ENCODE data around the gene CCNY.
"Not testable (repeated sequence)": the region's sequence is repeated elsewhere in the genome, so short reads cannot be mapped to it uniquely, and the experiment has no call there.

The CCNY gene

DNA sequence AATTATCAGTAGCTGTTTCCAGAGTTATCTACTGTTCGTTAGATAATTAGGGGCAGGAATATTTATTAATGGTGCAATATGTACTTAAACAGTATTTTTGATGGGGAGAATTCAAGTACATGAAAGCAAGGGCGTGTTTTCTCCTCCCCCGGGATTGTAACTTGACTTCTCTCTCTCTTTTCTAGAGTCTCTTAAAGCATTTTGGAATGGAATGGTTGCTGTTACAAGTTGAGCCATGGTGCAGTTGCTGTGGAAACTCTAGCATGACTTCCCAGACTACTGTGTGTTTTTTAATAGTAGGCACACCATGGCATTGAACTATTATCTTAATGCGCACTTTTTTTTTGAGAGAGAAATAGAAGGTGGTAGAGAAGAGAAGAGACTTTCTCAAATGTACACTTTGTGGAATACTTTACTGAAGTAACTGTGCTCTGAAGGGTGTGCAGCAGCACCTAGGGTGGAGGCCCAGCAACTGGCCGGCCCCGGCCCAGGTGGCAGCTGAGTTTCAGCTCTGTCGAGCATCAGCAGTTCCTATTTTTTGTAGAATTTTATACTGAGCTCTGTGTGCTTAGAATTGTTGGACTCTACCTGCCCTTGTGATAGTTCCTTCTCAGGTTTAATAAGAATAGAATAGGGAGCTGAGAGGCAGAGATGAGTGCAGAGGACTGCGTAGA is 64.4 kb downstream of the CCNY start:
- DNase-seq, result no peak

DNA sequence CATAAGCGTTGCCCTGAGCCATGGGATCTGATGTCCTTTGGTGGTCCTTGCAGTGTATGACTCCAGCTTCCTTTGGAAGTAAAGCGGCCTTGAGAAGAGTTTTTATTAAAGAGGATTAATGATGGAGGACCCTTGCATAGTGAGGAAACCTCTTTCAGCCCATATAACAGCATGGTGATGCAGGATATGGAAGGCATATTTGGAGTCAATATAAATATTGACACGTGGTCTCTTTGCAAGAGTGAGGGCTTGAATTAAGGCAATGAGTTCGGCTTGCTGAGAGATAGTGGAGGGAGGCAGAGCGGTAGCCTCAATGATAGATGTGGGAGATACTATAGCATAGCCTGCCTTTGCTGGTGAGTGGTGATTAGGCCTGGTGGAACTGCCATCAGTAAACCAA is 67.2 kb downstream of the CCNY start:
- not testable (repeated sequence) for DNase-seq

DNA sequence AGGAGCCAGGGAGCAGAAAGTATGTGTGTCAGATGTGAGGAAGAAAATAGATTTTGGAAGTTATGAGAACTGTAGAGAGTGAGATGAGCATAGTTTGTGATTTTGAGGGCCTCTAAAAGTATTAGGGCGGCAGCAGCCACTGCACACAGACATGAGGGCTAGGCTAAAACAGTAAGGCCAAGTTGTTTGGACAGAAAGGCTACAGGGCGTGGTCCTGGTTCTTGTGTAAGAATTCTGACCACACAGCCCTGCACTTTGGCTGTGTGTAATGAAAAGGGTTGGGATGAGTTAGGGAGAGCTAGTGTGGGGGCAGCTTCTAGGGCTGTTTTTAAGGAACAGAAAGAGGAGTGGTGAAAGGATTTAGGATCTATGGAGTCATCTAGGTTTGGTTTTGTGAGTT is 67.8 kb downstream of the CCNY start:
- DNase-seq, result not testable (repeated sequence)

DNA sequence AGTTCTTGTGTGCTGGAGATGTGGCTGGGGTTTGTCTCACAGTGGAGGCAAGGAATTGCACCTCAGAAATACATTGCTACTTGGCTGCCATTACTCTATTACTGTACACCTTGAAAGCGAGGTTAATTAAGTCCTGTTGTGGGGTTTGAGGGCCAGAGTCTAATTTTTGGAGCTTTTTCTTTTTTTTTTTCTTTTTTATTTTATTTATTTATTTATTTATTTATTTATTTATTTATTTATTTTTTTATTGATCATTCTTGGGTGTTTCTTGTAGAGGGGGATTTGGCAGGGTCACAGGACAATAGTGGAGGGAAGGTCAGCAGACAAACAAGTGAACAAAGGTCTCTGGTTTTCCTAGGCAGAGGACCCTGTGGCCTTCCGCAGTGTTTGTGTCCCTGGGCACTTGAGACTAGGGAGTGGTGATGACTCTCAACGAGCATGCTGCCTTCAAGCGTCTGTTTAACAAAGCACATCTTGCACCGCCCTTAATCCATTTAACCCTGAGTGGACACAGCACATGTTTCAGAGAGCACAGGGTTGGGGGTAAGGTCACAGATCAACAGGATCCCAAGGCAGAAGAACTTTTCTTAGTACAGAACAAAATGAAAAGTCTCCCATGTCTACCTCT is 69.8 kb downstream of the CCNY start:
- not testable (repeated sequence) for DNase-seq

DNA sequence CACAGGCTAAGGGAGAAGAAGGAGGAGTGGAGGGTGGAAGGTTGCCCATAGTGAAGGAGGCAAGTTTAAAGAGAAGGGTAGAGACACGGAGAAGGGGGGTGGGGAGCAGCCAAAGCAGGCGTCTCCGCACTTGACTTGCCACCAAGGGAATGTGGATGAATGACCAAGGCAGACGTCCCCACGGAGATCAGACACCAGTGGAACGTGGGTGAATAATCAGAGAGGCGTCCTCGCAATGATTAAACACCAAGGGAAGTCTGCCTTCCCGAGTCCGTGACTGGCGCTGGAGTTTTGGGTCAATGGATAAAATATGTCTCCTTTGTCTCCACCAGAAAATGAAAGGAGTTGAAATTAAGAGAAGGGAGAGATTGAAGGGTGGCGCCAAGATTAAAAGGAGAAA is 71.4 kb downstream of the CCNY start:
- not testable (repeated sequence) for DNase-seq

DNA sequence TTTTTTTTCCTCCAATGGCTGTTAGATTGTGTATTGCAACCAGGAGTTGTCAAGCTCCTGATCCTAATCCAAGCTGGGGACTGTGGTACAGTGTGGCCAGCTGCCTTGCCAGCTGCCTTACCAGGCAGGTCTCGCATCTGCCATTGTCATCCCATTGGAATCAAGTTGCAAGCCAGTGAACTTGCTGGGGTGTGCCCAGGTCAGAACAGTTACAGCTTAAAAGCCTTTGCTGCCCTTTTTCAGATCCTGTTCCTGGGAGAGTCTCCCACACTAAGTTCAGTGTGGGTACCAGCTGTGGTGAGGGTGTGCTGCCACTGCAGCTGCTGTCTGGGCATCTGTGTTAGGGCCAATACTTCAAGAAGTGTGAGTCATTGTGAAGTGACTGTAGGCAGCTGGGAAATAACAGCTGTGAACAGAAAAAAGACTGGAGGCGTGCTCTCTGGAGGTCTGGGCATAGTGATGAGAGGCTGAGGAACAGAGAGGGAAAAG is 72.8 kb downstream of the CCNY start:
- peak in 31 of 56 donors; percentile 8 to 69 (median 36) for DNase-seq

DNA sequence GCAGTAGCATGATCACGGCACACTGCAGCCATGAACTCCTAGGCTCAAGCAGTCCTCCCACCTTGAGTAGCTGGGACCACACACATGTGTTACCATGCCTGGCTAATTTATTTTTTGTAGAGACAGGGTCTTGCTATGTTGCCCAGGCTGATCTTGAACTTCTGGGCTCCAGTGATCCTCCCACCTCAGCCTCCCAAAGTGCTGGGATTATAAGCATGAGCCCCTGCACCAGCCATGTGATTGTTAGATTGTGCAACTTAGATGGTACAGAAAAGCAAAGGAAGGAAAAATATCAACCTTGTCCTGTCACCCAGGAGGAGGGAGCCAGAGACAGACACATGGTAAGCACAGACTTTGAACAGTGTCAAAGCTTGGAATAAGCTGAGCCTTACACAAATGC is 73.5 kb downstream of the CCNY start:
- no peak for DNase-seq

DNA sequence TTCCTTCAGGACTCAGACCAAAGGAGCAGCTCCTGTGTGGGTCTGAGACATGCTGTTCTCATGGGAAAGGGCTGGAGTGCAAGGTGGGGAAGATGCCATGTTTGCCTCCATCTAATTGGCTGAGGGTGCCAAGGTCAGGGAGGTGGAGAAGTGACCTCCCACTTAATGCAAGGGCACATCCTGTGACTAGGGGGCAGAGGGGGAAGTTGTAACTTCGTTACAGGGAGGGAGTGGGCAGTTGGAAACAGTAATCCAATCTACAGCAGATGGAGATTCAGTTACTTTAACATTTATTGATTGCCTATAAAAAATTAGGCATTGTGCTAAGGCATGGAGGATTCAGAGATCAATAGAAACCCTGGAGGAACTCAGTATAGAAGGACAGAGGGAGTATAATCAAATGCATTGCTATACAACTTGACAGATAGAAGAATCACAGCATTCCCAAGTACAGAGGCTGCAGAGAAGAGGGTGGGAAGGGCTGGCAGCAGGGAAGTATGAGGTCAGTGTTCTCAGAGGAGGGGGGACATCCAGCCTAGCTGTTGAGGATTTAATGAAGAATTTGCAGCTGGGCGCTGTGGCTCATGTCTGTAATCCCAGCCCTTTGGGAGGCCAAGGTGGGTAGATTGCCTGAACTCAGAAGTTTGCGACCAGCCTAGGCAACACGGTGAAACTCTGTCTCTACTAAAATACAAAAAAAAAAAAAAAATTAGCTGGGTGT is 75.9 kb downstream of the CCNY start:
- no peak for DNase-seq

DNA sequence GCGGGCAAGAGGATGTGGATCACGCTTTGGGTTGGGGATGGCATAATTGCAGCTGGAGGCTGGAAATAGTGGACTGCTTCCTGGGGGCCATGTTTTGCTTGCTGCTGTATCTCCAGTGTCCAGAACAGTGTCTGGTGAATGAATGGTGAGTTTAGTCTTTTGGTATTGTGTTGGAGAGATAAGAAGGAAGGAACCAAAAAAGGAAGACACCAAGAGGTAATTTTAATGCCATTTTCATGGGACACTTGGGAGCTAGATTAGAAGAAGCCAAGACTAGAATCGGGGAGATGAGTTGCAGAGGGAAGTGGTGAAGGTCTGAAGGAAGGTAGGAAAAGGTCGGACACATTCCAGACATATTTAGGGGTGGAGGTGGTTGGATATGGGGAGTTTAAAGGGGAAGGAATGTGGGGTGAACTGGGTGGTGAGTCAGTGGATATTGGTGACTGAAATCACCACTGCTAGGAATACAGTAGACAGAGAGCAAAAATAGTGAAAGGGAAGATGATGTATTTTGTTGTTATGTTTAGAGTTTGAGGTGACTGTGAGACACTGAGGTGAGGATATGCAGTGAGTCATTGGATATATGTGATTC is 76.7 kb downstream of the CCNY start:
- no peak for DNase-seq

DNA sequence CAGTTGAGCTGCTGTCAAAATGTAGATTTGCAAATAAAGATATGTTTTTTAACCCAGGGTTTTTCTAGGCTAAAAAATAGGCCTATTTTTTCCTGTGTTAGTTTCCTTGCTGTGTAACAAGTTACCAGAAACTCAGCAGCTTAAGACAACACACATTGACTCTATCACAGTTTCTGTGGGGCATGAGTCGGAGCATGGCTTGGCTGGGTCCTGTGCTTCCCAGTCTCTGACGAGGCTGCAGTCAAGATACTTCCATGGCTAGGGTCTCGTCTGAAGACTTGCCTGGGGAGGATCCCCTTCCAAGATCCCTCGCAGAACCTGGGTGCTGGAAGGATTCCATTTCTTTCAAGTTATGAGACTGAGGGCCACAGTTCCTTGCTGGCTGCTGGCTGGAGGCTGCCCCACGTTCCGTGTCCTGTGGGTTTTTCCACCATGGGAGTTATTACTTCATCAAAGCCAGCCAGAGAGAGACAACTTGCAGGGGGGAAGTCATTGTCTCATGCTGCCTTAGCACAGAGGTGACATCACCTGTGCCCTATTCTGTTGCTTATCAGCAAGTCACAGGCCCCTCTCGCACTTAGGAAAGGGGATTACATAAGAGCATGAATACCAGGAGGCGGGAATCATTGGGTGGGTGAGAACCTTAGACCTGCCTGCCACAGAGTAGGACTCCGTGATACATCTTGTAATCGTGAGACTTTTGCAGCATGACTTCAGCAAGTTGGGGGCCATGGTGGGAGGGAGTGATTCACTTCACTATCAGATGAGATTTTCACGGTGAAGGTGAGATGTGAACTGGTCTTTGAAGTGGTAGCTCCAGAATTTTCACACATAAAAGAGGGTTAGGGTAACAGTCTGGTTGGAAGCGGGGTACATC is 77.9 kb downstream of the CCNY start:
- DNase-seq, result no peak

DNA sequence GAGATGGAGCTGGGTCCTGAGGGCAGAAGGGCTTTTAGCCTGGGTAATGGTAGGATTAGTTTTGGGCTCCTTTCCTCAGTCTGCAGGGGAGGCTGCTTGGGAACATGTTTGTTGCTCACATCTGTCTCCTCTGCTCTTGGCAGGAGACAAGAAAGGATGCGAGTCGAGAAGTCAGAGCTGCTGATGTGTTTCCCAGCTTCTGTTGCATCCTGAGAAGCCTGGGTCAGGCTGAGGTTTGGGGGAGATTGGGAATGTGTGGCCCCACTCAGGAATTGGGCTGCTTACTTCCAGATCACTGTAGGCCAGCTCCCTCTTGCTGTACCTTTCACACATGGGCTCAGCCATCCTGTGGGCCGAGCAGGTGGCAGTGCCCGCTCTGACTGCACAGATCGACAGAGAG is 79.2 kb downstream of the CCNY start:
- no peak for DNase-seq

DNA sequence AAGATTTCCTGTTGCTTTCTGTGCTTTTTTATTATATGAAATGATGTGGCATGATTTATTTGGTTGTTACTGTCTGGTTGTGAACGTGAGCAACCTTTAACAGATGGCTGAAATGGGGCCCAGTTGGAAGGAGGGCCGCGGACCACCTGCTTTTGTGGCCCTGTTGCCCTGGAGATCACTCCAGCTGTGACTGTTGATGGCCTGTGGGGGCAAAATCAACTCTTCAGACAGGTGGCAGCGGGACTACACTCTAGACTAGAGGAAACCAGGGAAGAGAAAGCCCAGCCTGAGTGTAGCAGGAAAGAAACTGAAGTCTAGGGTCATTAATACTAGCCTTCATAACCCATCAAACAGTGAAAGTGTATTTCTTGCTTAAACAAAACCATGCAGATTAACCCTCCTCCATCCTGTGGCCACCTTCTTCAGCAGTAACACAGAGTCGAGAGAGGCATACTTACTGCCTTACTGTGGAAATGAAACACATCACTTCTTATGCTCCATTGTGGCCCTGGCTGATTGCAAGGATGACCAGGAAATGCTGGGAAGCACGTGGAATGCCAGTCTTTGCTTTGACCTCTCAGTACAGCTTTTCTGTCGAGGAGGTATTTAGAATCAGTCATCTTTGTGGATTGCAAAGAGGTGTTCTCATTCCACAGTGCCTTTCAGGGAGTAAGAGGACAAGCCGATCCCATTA is 80.5 kb downstream of the CCNY start:
- no peak for DNase-seq

DNA sequence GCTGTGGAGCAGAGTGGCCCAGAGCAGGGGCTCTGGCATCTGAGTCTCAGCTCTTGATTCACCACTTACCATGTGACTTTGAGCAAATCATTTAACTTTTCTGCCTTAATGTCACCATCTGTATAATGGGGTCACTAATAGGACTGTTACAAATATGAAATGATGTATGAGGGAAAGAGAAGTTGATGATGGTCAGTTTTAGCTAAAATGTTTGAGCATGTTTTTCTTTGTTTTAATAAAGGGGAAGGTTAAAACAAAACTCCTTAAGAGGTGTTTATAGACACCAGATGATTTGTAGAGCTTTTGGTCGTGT is 81.0 kb downstream of the CCNY start:
- no peak for DNase-seq

DNA sequence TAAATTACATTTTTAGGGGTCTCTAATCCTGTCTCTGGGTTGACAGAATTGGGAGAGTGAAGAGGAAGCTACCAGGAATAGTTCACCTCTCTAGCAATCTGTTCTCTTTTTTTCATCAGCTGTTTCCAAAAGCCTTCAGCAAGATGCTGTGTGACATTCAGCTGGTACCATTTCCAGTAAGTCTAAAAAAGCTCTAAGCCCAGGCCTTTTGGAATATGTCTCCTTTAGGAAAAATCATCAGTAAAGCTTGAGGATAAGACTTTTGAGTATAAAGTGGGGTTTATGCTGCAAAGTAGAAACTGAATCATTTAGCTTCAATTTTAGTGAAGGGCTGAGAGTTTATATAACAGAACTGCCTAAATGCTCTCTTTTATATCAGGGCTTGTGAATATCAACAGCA is 81.5 kb downstream of the CCNY start:
- DNase-seq, result no peak

DNA sequence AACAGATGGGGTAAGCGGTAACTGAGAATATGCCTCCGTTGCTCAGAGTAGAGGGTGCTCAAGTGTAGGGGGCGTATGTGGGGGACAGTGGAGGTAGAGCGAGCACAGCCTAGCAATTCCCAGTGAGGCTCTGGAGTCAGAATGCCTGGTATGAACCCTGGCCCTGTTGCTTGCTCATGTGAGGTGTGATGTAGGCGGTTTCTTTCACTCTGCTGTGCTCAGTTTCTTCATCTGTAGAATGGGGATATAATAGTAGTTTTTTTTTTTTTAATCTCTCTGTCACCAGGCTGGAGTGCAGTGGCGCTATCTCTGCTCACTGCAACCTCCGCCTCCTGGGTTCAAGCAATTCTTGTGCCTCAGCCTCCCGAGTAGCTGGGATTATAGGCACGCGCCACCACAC is 82.3 kb downstream of the CCNY start:
- DNase-seq, result not testable (repeated sequence)

DNA sequence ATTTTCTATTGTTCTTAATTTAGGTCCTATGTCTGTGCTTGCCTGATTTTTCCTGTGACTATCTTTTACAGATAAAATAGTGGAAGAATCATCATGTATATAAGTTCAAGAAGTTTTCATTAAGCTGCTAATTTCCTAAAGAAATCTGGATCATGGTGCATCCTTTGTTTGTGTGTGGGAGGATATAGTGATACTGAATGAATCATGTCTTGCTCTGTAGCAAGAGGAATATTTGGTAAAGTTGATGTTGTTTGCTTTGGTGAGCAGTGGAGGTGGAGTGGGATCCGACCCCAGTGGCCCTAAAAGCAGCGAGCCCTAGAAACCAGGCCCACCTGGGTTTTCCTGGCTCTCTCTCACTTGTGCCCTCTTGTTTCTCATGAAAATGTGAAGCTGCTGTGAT is 83.7 kb downstream of the CCNY start:
- DNase-seq, result no peak

DNA sequence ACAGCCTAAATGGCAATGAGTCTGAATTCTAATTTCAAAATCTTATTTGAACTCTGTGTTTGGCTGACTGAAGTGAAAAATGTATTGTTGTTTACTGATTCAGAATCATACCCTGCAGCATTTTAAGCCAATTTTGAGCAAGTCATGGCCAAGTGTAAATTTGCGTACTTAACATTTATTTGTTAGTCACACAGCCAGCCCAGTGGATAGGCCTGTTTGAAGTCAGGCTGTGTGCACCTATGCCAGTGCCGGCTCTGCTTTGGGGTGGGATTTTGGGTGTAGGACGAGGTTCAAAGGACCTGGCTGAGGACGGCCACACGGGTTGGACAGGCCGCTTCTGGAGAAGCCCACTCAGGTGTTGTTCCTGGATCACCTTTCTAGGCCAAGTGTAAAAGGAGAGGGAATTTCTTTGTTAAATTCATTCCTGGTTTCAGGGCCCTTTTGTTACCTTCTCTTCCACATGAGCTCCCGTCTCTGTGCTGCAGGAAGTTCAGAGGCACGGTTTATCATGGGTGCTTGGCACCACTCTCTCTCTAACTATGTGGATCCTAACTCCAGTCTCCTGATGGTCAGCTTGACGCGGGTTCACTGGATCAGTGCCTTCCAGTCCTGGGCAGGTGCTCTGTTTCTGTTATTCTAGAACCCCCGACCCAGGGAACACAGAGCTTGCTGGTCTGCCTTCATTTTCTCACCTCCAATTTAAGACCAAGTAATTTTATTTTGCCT is 84.7 kb downstream of the CCNY start:
- DNase-seq, result no peak

DNA sequence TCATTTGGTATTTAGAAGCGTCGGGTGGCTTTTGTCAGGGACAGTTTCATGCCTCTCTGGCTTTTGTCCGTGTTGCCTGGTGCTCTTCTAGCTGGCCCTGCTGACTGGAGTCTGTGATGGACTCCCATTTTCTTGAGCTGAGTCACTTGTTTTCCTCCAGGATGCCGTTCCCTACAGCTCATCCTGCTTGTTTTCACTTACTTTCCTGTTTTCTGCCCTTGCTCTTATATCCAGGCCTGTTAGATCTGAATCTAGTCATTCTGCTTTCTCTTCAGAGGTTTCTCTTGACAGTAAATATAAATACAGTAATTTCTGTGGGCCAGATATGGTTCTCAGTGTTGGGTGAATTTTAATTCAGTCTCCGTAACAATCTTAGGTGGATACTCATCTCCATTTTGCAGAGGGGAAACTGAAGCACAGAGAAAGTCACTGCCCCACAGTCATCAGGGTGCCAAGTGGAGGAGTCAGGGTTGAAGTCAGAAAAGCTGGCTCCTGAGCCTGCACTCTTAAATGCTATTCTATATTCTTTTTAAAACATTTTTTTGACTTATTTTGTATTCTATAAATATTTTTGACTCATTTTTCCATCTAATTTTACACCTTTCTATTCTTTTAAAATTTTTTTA is 85.4 kb downstream of the CCNY start:
- DNase-seq, result peak in 2 of 56 donors; percentile 33 to 43

DNA sequence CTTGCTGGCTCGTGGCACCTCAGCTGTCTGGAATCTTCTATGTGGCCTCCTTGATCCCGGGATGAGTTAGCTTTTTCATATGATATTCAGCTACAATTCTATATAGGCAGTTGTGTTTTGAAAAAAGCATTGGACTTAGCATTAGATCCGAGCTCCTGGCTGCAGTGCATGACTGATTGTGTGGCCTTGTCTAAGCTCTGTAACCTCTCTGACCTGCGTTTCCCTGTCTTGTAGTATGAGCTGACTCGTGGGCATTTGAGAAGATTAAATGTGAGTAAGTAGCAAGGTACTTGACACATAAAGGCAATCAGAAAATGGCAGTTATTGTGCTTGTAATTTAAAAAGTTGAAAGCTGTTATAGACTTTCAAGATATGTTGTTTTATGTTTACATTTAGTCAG is 85.9 kb downstream of the CCNY start:
- no peak for DNase-seq

Measured in amygdala (tissue), 56 donors.